Right kidney (tissue), 1 donor: Measurements from ENCODE around the gene CPLX4.
A peak's percentile ranks its signal among the peaks of the same experiment; 100 is the strongest.
"Not testable (repeated sequence)": the region's sequence is repeated elsewhere in the genome, so short reads cannot be mapped to it uniquely, and the experiment has no call there.

Source experiments
- DNase-seq: peaks from one replicate; pipeline ENCODE4 v3.0.0-alpha.2; 2016

The CPLX4 gene

DNA sequence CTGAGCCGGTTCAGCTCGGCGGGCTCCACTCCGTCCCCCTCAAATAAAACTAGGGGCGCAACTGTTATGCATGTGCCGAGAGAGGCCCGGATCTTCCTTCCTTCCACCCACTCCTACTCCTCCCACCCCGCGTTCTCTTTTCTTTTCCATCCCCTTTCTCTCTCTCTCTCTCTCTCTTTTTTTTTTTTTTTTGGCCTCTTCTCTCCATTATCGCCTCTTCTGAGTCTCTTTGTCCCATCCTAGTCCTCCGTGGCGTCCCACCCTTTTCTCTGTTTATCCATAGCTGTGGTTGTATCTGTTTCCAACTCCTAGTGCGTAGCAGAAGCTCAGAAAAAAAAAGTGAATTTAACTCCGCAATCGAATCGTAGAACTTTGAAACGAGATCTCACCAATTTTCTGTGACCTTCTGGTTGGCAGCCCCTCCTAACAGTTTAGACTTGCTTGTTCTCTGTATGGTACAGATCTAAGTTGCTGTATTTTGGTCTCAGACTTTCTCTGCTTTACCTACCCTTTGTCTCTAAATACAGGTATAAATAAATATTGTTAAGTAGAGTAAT lies 48.8 kb downstream of the CPLX4 start:
- DNase-seq: no peak

DNA sequence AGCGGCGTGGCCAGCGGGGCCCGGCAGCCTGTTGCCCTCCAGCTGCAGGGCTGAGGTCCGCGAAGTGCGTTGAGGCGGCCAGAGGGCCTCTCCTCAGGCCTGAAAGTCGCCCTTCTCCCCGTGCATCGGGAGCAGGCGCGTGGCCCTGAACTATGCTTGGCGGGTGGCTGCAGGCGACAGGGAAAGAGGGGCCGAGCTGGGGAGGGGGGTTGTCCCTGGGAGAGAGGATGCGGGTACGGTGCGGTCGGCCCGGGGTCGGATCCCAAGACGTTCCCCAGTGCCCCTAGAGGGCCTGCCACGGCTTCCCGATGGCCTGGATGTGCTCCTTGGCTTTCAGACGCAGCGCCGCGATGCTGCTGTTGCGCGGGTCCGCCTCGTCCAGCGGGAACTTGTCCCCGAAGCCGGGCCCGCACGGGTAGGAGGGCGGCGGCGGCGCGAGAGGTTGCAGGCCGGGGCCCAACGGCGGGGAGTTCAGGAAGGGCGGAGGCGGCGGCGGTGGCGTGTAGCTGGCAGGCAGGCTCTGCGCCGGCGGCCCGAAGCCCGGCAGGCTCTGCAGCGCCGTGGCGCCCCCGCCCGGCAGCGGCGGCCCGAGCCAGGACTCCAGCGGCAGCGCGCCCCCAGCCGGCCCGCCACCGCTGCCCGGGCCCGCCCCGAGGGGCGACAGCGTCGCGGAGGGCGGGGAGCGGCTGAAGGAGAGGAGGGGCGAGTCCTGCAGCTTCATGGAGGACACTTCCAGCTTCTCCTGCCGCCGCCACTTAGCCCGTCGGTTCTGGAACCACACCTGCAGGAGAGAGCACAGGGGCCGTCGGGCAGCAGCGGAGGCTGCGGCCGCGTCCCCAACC lies 49.5 kb downstream of the CPLX4 start:
- DNase-seq: peak; percentile 76

GRCh38 chr18:59268127-59268720 lies 50.2 kb downstream of the CPLX4 start:
- DNase-seq: no peak

DNA sequence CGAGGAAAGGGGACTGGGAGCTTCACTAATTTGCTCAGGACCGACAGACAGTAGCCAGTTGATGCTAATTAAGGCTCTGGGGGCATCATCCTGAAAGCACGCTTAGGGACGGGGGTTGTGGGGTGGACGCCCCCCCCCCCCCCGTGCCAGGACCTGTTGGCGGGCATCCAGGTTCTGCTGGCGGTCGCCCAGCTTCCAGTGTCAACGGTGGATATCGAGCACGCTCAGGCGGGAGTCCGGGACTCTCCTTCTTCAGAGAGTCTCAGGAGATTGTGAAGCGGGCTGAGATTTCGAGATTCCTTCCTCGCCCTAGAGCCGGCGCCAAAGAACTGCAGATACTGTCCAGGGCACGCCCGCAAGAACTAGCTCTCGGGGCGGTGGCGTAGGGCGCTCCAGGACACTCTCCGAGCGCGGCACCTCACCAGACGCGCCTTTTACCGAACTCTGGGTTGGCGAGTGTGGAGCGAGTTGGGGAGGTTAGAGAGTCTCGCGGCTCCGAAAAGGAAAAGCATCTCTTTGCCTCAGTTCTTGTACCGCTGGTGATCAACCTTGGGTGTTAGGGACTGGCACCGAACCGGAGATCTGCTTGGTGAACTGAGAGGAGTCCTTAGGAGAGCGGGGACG lies 50.8 kb downstream of the CPLX4 start:
- peak; percentile 57 for DNase-seq

GRCh38 chr18:59266886-59267502 lies 51.5 kb downstream of the CPLX4 start:
- no peak for DNase-seq

GRCh38 chr18:59266459-59266858 lies 52.0 kb downstream of the CPLX4 start:
- no peak for DNase-seq

- DNase-seq: peak; percentile 10
Measured at GRCh38 chr18:59265974-59266369, 52.5 kb downstream of the CPLX4 start.

DNA sequence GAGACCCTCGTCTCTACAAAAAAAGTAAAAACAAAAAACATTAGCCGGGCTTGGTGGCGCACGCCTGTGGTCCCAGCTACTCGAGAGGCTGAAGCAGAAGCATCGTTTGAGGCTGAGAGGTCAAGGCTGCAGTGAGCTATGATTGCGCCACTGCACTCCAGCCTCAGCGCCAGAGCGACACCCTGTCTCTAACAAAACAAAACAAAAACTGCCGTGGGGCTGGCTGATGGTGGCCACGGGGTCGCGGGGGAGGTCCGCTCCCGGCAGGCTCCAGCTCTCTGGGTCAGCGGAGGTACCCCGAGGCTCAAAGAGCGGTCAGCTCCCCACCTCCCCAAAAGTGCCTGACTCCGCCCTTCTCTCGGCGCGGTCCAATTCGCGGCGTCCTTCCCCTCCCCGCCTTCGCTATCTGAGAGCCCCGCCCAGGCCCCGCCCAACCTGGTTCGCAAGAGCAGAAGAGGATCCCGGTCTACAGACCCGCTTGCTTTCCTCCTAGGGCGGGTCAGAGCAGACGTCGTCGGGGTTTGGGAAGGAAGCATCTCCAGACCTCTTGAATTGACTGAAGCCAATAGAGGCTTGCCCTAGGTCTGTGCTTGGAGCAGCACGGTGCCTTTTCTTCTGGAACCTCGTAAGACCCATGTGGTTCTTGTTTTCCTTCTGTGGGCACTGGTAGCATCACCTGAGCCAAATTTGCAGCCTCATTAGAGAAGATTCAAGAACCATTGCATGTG lies 53.0 kb downstream of the CPLX4 start:
- peak; percentile 34 for DNase-seq

- DNase-seq: peak; percentile 10
Measured at GRCh38 chr18:59264651-59265245, 53.7 kb downstream of the CPLX4 start.

GRCh38 chr18:59264121-59264571 lies 54.3 kb downstream of the CPLX4 start:
- peak; percentile 19 for DNase-seq

GRCh38 chr18:59263661-59264060 lies 54.8 kb downstream of the CPLX4 start:
- DNase-seq: no peak

DNA sequence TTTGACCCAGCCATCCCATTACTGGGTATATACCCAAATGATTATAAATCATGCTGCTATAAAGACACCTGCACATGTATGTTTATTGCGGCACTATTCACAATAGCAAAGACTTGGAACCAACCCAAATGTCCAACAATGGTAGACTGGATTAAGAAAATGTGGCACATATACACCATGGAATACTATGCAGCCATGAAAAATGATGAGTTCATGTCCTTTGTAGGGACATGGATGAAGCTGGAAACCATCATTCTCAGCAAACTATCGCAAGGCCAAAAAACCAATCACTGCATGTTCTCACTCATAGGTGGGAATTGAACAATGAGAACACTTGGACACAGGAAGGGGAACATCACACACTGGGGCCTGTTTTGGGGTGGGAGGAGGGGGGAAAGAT lies 56.2 kb downstream of the CPLX4 start:
- DNase-seq: not testable (repeated sequence)

GRCh38 chr18:59261842-59262241 lies 56.6 kb downstream of the CPLX4 start:
- not testable (repeated sequence) for DNase-seq

- not testable (repeated sequence) for DNase-seq
Measured at GRCh38 chr18:59255491-59255890, 63.0 kb downstream of the CPLX4 start.

GRCh38 chr18:59249199-59249774 lies 69.2 kb downstream of the CPLX4 start:
- DNase-seq: peak; percentile 41

- no peak for DNase-seq
Measured at GRCh38 chr18:59246796-59247195, 71.7 kb downstream of the CPLX4 start.
